HepG2 (cell line): ENCODE data around the gene C11orf71. TPM values are rescaled to one million over a fixed set of nuclear protein-coding genes. Genes with fewer than 3 reads are reported as not detected.
A peak's percentile ranks its signal among the peaks of the same experiment; 100 is the strongest.

Source experiments
- ATAD3A ChIP-seq: sonication (generic); formaldehyde crosslinking; IDR thresholded peaks from 2 replicates; pipeline ENCODE4 v1.4.0; 2020; ENCODE audit warnings: missing genetic modification reagents
- CHD4 ChIP-seq: fragments of 200-600 bp; sonication (generic); IDR thresholded peaks from 2 replicates; pipeline ENCODE4 v1.7.0; 2017; ENCODE audit warnings: mild to moderate bottlenecking, low read length, borderline replicate concordance
- MAFG ChIP-seq: sonication (generic); formaldehyde crosslinking; IDR thresholded peaks from 2 replicates; pipeline ENCODE4 v1.5.1; 2020; ENCODE audit warnings: mild to moderate bottlenecking, missing genetic modification reagents
- MEIS2 ChIP-seq: sonication (generic); formaldehyde crosslinking; IDR thresholded peaks from 2 replicates; pipeline ENCODE4 v1.9.0; 2021; ENCODE audit warnings: mild to moderate bottlenecking, missing genetic modification reagents
- MTF2 ChIP-seq: sonication (generic); formaldehyde crosslinking; IDR thresholded peaks from 2 replicates; pipeline ENCODE4 v1.5.0; 2020; ENCODE audit warnings: missing genetic modification reagents, borderline replicate concordance
- PHB2 ChIP-seq: fragments of 450-650 bp; IDR thresholded peaks from 2 replicates; pipeline ENCODE4 v1.6.1; 2018; ENCODE audit not compliant: partially characterized antibody
- PRPF4 ChIP-seq: fragments of 200-400 bp; formaldehyde crosslinking; IDR thresholded peaks from 2 replicates; pipeline ENCODE4 v1.6.1; 2016; ENCODE audit warnings: low read length, low read depth; ENCODE audit not compliant: poor library complexity, severe bottlenecking
- RELA ChIP-seq: sonication (generic); formaldehyde crosslinking; IDR thresholded peaks from 2 replicates; pipeline ENCODE4 v1.4.0; 2020; ENCODE audit warnings: missing genetic modification reagents
- RNF2 ChIP-seq: fragments of 450-650 bp; conservative IDR thresholded peaks from 2 replicates; pipeline ENCODE4 v1.6.1; 2016; ENCODE audit warnings: low read depth
- SSRP1 ChIP-seq: IDR thresholded peaks from 2 replicates; pipeline ENCODE4 v1.6.1; 2016; ENCODE audit warnings: control low read depth
- ZBTB1 ChIP-seq: sonication (generic); formaldehyde crosslinking; IDR thresholded peaks from 2 replicates; pipeline ENCODE4 v1.4.0; 2020; ENCODE audit warnings: missing genetic modification reagents, borderline replicate concordance
- ZFP36L2 ChIP-seq: sonication (generic); formaldehyde crosslinking; IDR thresholded peaks from 2 replicates; pipeline ENCODE4 v1.4.0; 2020; ENCODE audit warnings: missing genetic modification reagents
- ZNF136 ChIP-seq: sonication (generic); formaldehyde crosslinking; IDR thresholded peaks from 2 replicates; pipeline ENCODE4 v1.8.1; 2022; ENCODE audit warnings: low read depth, mild to moderate bottlenecking, moderate library complexity, missing genetic modification reagents
- ZNF317 ChIP-seq: sonication (generic); formaldehyde crosslinking; IDR thresholded peaks from 2 replicates; pipeline ENCODE4 v1.5.0; 2020; ENCODE audit warnings: mild to moderate bottlenecking, missing genetic modification reagents
- polyA plus RNA-seq, 8 experiments: library from polyadenylated mRNA; depleted of rRNA in 3 of 8; stranded (reverse) in 7 of 8; unstranded in 1 of 8; fragments of >200 nt; fragmentation: Illumina TruSeq in 4 of 8; extraction: Trizol in 4 of 8; gene quantifications; 2 replicates each; pipeline versions ENCODE4 v1.2.1 to v1.2.3, GENCODE V29; 2011 to 2016; ENCODE audit warnings: low read depth in 4 of 8, missing spikeins in 1 of 8, mixed read lengths in 1 of 8; ENCODE audit not compliant: insufficient read depth in 1 of 8
- total RNA-seq, 5 experiments: library from RNA; depleted of rRNA; stranded (reverse); fragments of >200 nt; fragmentation: Illumina TruSeq; extraction: Trizol; gene quantifications; 2 replicates each; pipeline ENCODE4 v1.2.3, GENCODE V29; 2016; ENCODE audit warnings: low read depth in 1 of 5
- TF ChIP-seq, protein P1 (sequence below): sonication (generic); formaldehyde crosslinking; IDR thresholded peaks from 2 replicates; pipeline ENCODE4 v1.4.0; 2020; ENCODE audit warnings: missing genetic modification reagents
- TF ChIP-seq, protein P2 (sequence below): sonication (generic); formaldehyde crosslinking; IDR thresholded peaks from 2 replicates; pipeline ENCODE4 v1.5.0; 2020; ENCODE audit warnings: mild to moderate bottlenecking, missing genetic modification reagents, borderline replicate concordance
- TF ChIP-seq, protein P3 (sequence below): sonication (generic); formaldehyde crosslinking; IDR thresholded peaks from 2 replicates; pipeline ENCODE4 v1.4.0; 2020; ENCODE audit warnings: missing genetic modification reagents
- TF ChIP-seq, protein P4 (sequence below): sonication (generic); formaldehyde crosslinking; IDR thresholded peaks from 2 replicates; pipeline ENCODE4 v1.4.0; 2020; ENCODE audit warnings: low read depth, mild to moderate bottlenecking, missing genetic modification reagents
- TF ChIP-seq, protein P5 (sequence below): sonication (generic); formaldehyde crosslinking; IDR thresholded peaks from 2 replicates; pipeline ENCODE4 v1.4.0; 2020; ENCODE audit warnings: missing genetic modification reagents
- TF ChIP-seq, protein P6 (sequence below): IDR thresholded peaks from 2 replicates; pipeline ENCODE4 v1.6.1; 2016; ENCODE audit warnings: mild to moderate bottlenecking

The C11orf71 gene
- total and polyA plus RNA-seq, 2 of the 13 experiments (the other 11 are each of a cell fraction or from before 2014, with no cell fraction given) = 7.1 to 7.8 TPM

DNA sequence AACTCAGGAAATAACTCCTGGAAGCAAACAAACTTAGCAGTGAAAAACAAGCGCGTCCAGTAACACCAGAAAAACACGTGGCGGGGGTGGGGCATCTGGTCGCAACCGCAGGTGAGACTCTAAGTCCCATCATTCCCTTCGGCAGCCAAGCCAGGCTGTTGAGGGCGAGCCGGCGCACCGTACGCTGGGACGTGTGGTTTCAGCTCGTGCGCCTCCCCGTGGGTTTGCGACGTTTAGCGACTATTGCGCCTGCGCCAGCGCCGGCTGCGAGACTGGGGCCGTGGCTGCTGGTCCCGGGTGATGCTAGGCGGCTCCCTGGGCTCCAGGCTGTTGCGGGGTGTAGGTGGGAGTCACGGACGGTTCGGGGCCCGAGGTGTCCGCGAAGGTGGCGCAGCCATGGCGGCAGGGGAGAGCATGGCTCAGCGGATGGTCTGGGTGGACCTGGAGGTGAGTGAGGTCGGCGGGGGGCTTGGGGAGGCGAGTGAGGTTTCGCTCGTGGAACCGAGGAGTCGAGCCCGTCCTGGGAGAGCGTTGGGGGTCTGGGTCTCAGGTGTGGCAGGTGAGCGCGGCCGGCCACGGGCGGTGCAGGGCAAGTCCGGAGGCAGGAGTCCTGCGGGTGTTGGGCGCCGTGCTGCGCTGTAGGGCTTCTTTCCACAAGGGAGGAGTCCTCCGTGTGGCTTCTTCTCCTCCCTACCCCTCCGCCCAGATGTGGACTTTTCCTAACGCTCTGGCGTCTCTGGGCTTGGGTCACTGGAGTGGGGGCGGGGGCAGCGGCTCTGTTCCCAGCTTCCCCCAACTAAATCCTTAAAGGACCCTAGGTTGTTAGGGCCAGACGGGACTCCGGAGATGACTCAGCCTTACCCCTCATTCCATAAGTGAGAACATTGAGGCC, 39.2 kb upstream of the C11orf71 start, which contains the start of gene REXO2 (continued):
- TF ChIP-seq, protein P1, sequence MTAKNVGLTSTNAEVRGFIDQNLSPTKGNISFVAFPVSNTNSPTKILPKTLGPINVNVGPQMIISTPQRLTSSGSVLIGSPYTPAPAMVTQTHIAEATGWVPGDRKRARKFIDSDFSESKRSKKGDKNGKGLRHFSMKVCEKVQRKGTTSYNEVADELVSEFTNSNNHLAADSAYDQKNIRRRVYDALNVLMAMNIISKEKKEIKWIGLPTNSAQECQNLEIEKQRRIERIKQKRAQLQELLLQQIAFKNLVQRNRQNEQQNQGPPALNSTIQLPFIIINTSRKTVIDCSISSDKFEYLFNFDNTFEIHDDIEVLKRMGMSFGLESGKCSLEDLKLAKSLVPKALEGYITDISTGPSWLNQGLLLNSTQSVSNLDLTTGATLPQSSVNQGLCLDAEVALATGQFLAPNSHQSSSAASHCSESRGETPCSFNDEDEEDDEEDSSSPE = peak; percentile 64; the same call in 1 of the 2 replicates
- TF ChIP-seq RNF2 (peak; percentile 52; the same call in 1 of the 2 replicates), MEIS2 (peak; percentile 63; the same call in 1 of the 2 replicates), ATAD3A (no peak), RELA (CRISPR knock-in tag) (no peak), MTF2 (peak; percentile 56; the same call in 1 of the 2 replicates), SSRP1 (CRISPR knock-in tag) (no peak), ZNF317 (CRISPR knock-in tag) (peak; percentile 58), MAFG (0 out of 2 replicates have a peak, but pooled peaks have one; percentile 31), PHB2 (no peak), ZNF136 (CRISPR knock-in tag) (no peak), PRPF4 (no peak), CHD4 (no peak), ZFP36L2 (no peak), ZBTB1 (CRISPR knock-in tag) (no peak)
- TF ChIP-seq, protein P2, sequence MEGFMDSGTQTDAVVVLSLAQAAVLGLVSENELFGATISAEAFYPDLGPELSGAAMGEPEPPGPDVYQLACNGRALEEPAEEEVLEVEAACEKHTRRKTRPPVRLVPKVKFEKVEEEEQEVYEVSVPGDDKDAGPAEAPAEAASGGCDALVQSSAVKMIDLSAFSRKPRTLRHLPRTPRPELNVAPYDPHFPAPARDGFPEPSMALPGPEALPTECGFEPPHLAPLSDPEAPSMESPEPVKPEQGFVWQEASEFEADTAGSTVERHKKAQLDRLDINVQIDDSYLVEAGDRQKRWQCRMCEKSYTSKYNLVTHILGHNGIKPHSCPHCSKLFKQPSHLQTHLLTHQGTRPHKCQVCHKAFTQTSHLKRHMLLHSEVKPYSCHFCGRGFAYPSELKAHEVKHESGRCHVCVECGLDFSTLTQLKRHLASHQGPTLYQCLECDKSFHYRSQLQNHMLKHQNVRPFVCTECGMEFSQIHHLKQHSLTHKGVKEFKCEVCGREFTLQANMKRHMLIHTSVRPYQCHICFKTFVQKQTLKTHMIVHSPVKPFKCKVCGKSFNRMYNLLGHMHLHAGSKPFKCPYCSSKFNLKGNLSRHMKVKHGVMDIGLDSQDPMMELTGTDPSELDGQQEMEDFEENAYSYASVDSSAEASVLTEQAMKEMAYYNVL (CRISPR knock-in tag) = no peak; the same call in 1 of the 2 replicates
- TF ChIP-seq, protein P3, sequence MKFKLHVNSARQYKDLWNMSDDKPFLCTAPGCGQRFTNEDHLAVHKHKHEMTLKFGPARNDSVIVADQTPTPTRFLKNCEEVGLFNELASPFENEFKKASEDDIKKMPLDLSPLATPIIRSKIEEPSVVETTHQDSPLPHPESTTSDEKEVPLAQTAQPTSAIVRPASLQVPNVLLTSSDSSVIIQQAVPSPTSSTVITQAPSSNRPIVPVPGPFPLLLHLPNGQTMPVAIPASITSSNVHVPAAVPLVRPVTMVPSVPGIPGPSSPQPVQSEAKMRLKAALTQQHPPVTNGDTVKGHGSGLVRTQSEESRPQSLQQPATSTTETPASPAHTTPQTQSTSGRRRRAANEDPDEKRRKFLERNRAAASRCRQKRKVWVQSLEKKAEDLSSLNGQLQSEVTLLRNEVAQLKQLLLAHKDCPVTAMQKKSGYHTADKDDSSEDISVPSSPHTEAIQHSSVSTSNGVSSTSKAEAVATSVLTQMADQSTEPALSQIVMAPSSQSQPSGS (CRISPR knock-in tag) = 0 out of 2 replicates have a peak, but pooled peaks have one; percentile 56
- TF ChIP-seq, protein P4, sequence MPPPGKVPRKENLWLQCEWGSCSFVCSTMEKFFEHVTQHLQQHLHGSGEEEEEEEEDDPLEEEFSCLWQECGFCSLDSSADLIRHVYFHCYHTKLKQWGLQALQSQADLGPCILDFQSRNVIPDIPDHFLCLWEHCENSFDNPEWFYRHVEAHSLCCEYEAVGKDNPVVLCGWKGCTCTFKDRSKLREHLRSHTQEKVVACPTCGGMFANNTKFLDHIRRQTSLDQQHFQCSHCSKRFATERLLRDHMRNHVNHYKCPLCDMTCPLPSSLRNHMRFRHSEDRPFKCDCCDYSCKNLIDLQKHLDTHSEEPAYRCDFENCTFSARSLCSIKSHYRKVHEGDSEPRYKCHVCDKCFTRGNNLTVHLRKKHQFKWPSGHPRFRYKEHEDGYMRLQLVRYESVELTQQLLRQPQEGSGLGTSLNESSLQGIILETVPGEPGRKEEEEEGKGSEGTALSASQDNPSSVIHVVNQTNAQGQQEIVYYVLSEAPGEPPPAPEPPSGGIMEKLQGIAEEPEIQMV (CRISPR knock-in tag) = no peak
- TF ChIP-seq, protein P5, sequence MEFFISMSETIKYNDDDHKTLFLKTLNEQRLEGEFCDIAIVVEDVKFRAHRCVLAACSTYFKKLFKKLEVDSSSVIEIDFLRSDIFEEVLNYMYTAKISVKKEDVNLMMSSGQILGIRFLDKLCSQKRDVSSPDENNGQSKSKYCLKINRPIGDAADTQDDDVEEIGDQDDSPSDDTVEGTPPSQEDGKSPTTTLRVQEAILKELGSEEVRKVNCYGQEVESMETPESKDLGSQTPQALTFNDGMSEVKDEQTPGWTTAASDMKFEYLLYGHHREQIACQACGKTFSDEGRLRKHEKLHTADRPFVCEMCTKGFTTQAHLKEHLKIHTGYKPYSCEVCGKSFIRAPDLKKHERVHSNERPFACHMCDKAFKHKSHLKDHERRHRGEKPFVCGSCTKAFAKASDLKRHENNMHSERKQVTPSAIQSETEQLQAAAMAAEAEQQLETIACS (CRISPR knock-in tag) = no peak
- TF ChIP-seq, protein P6, sequence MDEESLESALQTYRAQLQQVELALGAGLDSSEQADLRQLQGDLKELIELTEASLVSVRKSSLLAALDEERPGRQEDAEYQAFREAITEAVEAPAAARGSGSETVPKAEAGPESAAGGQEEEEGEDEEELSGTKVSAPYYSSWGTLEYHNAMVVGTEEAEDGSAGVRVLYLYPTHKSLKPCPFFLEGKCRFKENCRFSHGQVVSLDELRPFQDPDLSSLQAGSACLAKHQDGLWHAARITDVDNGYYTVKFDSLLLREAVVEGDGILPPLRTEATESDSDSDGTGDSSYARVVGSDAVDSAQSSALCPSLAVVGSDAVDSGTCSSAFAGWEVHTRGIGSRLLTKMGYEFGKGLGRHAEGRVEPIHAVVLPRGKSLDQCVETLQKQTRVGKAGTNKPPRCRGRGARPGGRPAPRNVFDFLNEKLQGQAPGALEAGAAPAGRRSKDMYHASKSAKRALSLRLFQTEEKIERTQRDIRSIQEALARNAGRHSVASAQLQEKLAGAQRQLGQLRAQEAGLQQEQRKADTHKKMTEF (CRISPR knock-in tag) = peak; percentile 82; the same call in 1 of the 2 replicates
